ENCODE measurements around the gene GSAP.
"Not testable (repeated sequence)": the region's sequence is repeated elsewhere in the genome, so short reads cannot be mapped to it uniquely, and the experiment has no call there.

The GSAP gene

GRCh38 chr7:77284616-77285015 lies 131.5 kb downstream of the GSAP start:
- DNase-seq (ENCODE audit: low spot score) = no peak

DNA sequence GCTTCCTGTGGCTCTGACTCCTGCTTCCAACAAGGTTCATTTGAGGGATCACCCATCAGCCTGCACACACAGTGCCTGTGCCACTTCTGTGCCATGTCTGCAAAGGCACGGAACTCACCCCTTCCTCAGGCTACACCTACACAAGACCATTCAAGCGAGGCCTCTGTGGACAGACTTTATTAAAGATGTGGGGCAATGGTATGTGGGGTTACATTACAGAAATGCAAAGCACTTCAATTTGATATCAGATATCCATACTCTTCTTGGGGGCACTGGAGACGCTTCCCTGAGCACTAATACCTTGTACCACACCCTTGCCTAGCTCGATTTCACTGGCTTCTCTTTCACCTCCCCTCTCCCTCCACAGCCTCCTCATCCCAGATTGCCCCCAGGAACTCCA lies 132.1 kb downstream of the GSAP start:
- no peak for DNase-seq (ENCODE audit: low spot score)

GRCh38 chr7:77282897-77283296 lies 133.3 kb downstream of the GSAP start:
- no peak for DNase-seq (ENCODE audit: low spot score)

GRCh38 chr7:77281780-77282478 lies 134.2 kb downstream of the GSAP start:
- no peak for DNase-seq (ENCODE audit: low spot score)

- no peak for DNase-seq (ENCODE audit: low spot score)
Measured at GRCh38 chr7:77276120-77276519, 140.0 kb downstream of the GSAP start.

- not testable (repeated sequence) for DNase-seq (ENCODE audit: low spot score)
Measured at GRCh38 chr7:77275663-77276062, 140.5 kb downstream of the GSAP start.

- no peak for DNase-seq (ENCODE audit: low spot score)
Measured at GRCh38 chr7:77271766-77272165, 144.4 kb downstream of the GSAP start.

GRCh38 chr7:77270094-77270480 lies 146.1 kb downstream of the GSAP start:
- DNase-seq (ENCODE audit: low spot score) = no peak

GRCh38 chr7:77269360-77270093 lies 146.6 kb downstream of the GSAP start:
- DNase-seq (ENCODE audit: low spot score) = no peak

GRCh38 chr7:77266291-77266794 lies 149.8 kb downstream of the GSAP start:
- no peak for DNase-seq (ENCODE audit: low spot score)

DNA sequence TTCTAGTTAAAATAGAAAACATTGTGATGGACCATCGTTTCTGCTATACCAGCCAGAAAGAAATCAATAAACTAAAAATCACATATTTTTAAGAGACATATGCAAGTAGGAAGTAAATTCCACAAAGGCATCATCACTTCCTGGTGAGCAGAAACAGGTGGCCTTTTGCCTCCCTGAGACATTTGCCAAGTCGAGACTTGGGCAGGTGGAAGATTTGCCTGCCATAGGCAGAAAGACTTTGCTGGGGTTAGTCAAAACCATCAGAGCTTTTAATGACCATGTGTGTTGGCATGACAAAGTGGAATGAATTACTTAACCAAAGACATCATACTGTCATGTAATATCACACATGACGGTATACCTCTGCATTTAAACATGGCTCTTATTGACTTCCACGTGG lies 150.5 kb downstream of the GSAP start:
- no peak for DNase-seq (ENCODE audit: low spot score)

DNA sequence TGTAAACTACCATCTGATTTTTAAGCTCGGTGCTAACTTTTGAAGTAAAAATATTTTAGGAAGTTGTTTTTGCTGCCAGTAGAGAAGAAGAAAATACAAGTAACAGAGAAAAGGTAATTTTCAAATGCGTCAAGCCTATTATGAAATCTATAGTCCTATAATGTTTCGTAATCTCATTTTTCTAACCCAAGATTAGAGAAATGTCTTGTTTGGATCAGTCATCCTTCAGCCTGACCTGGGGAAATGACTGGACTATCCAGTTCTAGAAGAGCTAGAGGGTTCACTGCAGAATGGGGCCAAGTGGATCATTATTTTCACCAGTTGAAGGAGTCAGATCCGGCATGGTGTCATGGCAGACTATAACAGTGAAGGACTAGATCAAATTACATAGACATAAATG lies 153.8 kb downstream of the GSAP start:
- DNase-seq (ENCODE audit: low spot score) = no peak

Data from hematopoietic multipotent progenitor cell treated with erythropoietin and hydrocortisone succinate and interleukin-3 and kit ligand, for 15 days (in vitro differentiated cells).